Suprapubic skin (tissue), 4 donors: ENCODE data around the gene NPIPA7. TPM values are rescaled to one million over a fixed set of nuclear protein-coding genes. Genes with fewer than 3 reads are reported as not detected.
"Not testable (repeated sequence)": the region's sequence is repeated elsewhere in the genome, so short reads cannot be mapped to it uniquely, and the experiment has no call there.

ENCODE experiments used
- DNase-seq, 2 donors: peaks; one replicate each; pipeline ENCODE4 v3.0.0-alpha.2; 2019; ENCODE audit warnings: low spot score in 2 of 2
- H3K27ac ChIP-seq: fragments of 200-600 bp; sonication (generic); one replicate; pipeline ENCODE4 v1.5.1; 2019
- H3K27me3 ChIP-seq: fragments of 200-600 bp; sonication (generic); one replicate; pipeline ENCODE4 v1.5.1; 2019
- H3K36me3 ChIP-seq: fragments of 200-600 bp; sonication (generic); one replicate; pipeline ENCODE4 v1.5.1; 2019
- H3K4me1 ChIP-seq: fragments of 200-600 bp; sonication (generic); one replicate; pipeline ENCODE4 v1.5.1; 2019
- H3K4me3 ChIP-seq: fragments of 200-600 bp; sonication (generic); one replicate; pipeline ENCODE4 v1.5.1; 2019; ENCODE audit warnings: mild to moderate bottlenecking
- H3K9me3 ChIP-seq: fragments of 200-600 bp; sonication (generic); one replicate; pipeline ENCODE4 v1.5.1; 2019
- WGBS: methylation state at CpG from one replicate; pipeline ENCODE4 v1.1.5; 2018; 5-methylcytosine and 5-hydroxymethylcytosine counted together
- total RNA-seq, 4 donors: library from RNA; depleted of rRNA; stranded (reverse); fragments of >200 nt; gene quantifications; one replicate each; pipeline ENCODE4 v1.1.0, GENCODE V29; 2016

NPIPA7 gene
- total RNA-seq, 4 donors from 2014 or later, result 4.9 to 11.7 (median 9.8) TPM

GRCh38 chr16:16399685-16400084 lies 20.7 kb downstream of the NPIPA7 start:
- not testable (repeated sequence) for H3K9me3 ChIP-seq, H3K27ac ChIP-seq, H3K4me1 ChIP-seq, DNase-seq, H3K4me3 ChIP-seq, H3K36me3 ChIP-seq, H3K27me3 ChIP-seq
- WGBS, result no CpG with 5 or more reads among the region's 6 CpGs

DNA sequence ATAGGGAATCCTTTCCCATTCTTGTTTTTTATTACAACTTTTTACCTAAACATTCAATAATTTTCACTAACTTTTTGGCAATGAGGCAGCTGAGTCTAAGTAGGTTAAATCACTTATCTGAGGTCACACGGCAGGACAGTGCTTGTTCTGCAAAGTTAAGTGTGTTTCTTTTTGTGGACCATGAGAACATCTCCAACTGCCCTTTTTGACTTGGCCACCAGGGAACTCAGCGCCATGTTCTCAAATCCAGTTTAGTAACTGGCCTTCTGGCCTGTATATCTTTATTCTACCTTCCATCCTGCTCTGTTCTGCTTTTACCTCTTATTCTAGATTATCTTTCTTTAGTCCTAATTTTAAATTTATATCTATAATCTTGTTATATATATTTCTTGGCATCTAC lies 23.4 kb downstream of the NPIPA7 start:
- H3K27ac ChIP-seq, H3K4me1 ChIP-seq, H3K27me3 ChIP-seq, H3K9me3 ChIP-seq, H3K36me3 ChIP-seq, DNase-seq, H3K4me3 ChIP-seq: not testable (repeated sequence)
- WGBS, result no CpG with 5 or more reads among the region's 2 CpGs

DNA sequence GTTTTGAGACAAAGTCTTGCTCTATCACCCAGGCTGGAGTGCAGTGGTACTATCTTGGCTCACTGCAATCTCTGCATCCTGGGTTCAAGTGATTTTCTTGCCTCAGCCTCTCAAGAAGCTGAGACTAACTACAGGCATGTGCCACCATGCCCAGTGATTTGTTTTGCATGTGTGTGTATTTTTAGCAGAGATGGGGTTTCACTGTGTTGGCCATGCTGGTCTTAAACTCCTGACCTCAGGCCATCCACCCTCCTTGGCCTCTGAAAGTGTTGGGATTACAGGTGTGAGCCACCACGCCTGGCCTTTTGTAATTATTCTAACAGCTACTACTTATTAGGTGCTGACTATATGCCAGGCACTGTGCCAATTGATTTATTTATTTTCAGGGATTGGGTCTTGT lies 25.3 kb downstream of the NPIPA7 start:
- DNase-seq, H3K9me3 ChIP-seq, H3K4me3 ChIP-seq, H3K27me3 ChIP-seq, H3K4me1 ChIP-seq, H3K36me3 ChIP-seq, H3K27ac ChIP-seq: not testable (repeated sequence)
- WGBS, result no CpG with 5 or more reads among the region's 1 CpG

DNA sequence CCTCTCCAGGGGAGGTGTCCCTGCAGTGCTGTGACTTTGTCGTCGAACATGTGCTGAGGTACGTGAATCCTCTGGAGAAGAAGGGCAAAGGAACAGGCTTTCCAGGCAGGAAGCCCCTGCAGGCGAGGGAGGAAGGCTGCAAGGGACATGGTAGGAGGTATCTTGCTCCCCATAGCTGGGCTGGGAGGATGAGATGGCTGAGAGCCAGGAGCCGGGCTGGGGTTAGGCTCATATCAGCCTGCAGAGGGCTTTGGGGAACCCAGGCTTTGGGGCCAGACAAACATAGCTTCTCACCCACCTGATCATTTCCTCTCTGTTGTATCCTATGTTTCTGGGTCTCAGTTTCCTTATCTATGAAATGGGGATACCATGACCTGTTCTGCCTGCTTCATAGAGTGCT lies 26.5 kb downstream of the NPIPA7 start:
- not testable (repeated sequence) for H3K27ac ChIP-seq, H3K4me1 ChIP-seq, H3K27me3 ChIP-seq, H3K4me3 ChIP-seq, H3K36me3 ChIP-seq, H3K9me3 ChIP-seq, DNase-seq
- WGBS, result no CpG with 5 or more reads among the region's 5 CpGs

GRCh38 chr16:16408430-16408829 lies 29.5 kb downstream of the NPIPA7 start:
- no CpG with 5 or more reads among the region's 6 CpGs for WGBS
- H3K4me3 ChIP-seq, H3K36me3 ChIP-seq, H3K9me3 ChIP-seq, DNase-seq, H3K4me1 ChIP-seq, H3K27ac ChIP-seq, H3K27me3 ChIP-seq: not testable (repeated sequence)

GRCh38 chr16:16413773-16414172 lies 34.8 kb downstream of the NPIPA7 start:
- not testable (repeated sequence) for H3K36me3 ChIP-seq, H3K9me3 ChIP-seq
- no CpG with 5 or more reads among the region's 1 CpG for WGBS

DNA sequence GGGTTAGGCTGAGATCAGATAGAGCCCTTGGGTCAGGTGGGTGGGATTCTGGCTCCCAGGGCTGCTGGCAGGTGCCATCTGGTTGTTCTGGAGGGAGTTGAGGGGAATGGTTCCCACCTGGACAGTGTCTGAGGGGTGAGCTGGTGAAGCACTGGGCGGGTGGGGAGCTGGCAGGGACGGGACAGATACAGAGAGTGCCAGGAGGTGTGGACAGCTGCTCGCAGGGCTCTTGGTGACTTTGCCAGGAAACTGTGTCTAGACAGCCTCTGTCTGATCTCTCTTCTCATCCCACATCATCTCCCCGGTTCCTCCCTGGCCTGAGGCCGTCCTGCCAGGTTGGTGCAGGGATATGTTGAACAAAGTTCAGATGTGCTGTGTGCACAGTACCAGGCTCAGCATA lies 38.1 kb downstream of the NPIPA7 start:
- not testable (repeated sequence) for H3K4me1 ChIP-seq, H3K9me3 ChIP-seq, H3K27me3 ChIP-seq, H3K27ac ChIP-seq, H3K36me3 ChIP-seq, H3K4me3 ChIP-seq, DNase-seq
- no CpG with 5 or more reads among the region's 5 CpGs for WGBS

More at GRCh38 chr16:16413773-16414172, 34.8 kb downstream of the NPIPA7 start:
- not testable (repeated sequence) for H3K27me3 ChIP-seq, DNase-seq, H3K4me3 ChIP-seq, H3K27ac ChIP-seq, H3K4me1 ChIP-seq

DNA sequence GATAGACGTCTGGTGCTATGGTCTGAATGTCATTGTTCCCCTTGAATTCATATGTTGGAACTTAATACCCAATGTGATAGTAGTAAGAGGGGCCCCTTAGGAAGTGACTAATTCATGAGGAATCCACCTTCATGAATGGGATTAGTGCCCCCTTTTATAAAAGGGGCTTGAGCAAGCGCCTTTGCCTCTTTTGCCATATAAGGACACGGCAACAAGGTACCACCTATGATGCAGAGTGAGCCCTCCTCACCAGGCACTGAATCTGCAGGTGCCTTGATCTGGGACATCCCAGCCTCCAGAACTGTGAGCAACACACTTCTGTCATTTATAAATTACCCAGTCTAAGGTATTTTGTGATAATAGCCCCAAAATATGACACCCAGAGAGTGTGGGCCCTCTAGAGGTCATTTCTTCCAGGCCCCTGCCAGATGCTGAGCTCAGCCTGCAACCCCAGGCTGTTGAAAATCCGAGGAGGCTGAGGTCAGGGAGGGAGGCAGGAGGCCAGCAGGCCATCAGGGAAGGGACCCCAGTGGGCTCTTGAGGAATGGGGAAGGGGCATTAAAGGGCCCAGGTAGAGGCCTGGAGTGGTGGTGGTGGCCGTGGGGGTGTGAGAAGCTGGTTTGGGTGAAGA lies 39.1 kb downstream of the NPIPA7 start:
- not testable (repeated sequence) for H3K9me3 ChIP-seq, H3K4me3 ChIP-seq, H3K27me3 ChIP-seq, H3K27ac ChIP-seq, H3K4me1 ChIP-seq, DNase-seq, H3K36me3 ChIP-seq
- WGBS, result 60% methylated on average over 1 of the region's 5 CpGs

DNA sequence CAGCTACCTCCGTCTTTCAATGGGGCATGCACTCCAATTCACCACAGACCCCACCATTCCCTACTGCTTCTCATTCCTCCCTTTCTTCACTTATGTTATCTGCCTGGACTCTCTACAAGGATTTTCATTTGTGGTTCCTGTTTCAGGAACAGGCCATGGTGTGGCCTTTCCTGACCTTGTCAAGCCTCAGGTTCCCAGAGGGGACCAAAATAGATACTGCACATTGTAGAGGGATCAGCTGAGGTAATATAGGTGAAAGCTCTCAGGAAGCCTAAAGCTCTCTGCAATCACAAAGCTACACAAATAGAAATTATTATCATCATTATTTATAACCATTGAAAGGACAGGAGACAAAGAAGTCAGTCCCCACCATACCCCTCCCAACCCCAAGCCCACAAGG lies 41.6 kb downstream of the NPIPA7 start:
- not testable (repeated sequence) for H3K4me3 ChIP-seq, H3K9me3 ChIP-seq, H3K27me3 ChIP-seq, H3K4me1 ChIP-seq, H3K27ac ChIP-seq, H3K36me3 ChIP-seq, DNase-seq
- WGBS, result 50% methylated on average over 1 of the region's 1 CpG

DNA sequence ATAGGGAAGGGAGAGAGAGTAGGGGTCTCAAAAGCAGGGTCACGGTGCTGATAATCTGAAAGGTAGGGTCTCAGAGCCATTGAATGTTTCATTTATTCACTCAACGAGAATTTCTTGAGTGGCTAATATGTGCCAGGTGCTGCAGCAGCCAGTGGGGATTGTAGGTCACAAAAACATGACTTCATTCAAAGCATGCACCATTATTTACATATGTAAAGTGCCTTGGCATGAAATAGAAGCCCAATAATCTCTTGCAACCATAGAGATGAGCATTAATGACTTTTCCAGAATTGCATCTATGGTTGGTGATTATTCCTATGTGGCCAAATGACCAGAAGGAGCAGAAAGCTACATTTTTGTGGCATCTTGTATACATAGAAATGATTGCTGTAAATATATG lies 46.2 kb downstream of the NPIPA7 start:
- not testable (repeated sequence) for DNase-seq, H3K4me3 ChIP-seq, H3K4me1 ChIP-seq, H3K9me3 ChIP-seq, H3K36me3 ChIP-seq, H3K27me3 ChIP-seq, H3K27ac ChIP-seq
- no CpG with 5 or more reads among the region's 2 CpGs for whole genome bisulfite sequencing

GRCh38 chr16:16431135-16431534 lies 52.2 kb downstream of the NPIPA7 start:
- DNase-seq, H3K9me3 ChIP-seq, H3K36me3 ChIP-seq, H3K4me3 ChIP-seq, H3K27me3 ChIP-seq, H3K27ac ChIP-seq, H3K4me1 ChIP-seq: not testable (repeated sequence)
- 8% methylated on average over 2 of the region's 3 CpGs for WGBS

DNA sequence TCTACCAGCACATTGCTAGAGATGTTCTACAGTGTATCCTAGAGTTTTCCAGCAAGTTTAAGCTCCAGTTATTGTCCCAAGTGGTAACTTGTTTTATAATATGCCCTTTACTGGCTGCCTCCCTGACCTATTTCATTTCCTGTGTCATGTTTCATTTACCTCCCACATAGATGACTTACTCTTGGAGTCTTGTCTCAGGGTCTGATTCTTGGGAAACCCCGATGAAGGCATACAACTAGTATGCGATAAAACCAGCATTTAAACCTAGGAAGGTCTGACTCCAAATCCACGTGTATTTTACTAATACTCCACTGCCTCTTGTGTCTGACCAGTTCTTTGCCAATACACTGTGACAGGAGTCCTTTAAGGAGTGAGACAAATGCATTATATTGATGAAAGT lies 55.8 kb downstream of the NPIPA7 start:
- not testable (repeated sequence) for H3K36me3 ChIP-seq, H3K27ac ChIP-seq, H3K9me3 ChIP-seq, H3K27me3 ChIP-seq, DNase-seq, H3K4me1 ChIP-seq, H3K4me3 ChIP-seq
- WGBS, result 67% methylated on average over 1 of the region's 3 CpGs

DNA sequence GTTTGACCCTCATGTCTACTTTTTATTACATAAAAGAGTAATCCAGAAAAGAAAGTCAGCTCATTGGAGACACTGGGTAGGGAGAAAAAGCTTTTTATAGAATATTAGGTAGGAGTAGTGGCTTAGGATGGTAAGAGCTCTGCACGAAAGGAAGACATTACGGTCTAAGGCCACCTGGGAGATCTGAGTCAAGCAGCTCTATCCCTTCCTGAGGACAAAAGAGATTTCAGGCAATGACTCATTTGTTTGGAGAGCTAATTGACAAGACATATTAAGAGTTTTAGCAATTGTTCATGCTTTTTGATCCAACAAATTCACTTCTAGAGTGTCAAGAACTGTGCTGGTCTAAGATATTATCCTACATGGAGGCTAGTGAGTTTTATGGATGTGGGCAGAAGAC lies 62.5 kb downstream of the NPIPA7 start:
- WGBS, result 76% methylated on average over 2 of the region's 2 CpGs
- not testable (repeated sequence) for DNase-seq, H3K4me1 ChIP-seq, H3K27ac ChIP-seq, H3K9me3 ChIP-seq, H3K4me3 ChIP-seq, H3K27me3 ChIP-seq, H3K36me3 ChIP-seq
